COLO668 (cell line): ENCODE results near the gene PADI4.
"Not testable (repeated sequence)": the region's sequence is repeated elsewhere in the genome, so short reads cannot be mapped to it uniquely, and the experiment has no call there.

Source experiments
- DNase-seq: peaks from one replicate; lab custom pipeline; 2025; ENCODE audit not compliant: unreplicated experiment; lab: John Stamatoyannopoulos, UW

PADI4 gene

DNA sequence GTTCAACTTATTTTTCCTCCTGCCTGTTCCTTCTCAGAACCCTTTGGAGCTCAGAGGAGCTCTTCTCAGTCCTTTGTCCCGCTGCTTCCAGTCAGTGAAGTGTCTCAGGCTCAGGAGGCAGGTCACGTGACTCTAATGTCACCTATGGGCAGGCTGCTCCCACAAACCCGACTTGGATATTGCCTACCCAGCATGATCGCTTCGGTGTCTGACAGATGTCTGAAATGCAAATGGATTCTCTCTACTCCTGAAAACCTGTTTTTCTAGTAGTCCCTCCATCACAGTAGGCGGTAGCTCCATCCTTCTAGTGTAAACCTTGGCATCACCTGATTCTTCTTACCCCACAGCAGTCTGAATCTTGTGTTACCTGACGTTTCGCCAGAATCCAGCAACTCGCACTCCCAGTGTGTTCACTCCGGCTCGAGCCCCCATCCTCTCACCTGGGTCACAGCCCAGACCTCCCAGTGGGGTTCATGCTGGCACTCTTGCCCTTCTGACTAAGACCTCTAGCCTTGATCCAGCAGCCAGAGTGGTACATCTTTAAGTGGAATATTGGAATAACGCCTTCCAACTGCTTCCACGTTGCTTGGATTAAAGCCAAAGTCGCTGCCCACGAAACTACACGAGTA, 69.4 kb downstream of the PADI4 start:
- no peak for DNase-seq

DNA sequence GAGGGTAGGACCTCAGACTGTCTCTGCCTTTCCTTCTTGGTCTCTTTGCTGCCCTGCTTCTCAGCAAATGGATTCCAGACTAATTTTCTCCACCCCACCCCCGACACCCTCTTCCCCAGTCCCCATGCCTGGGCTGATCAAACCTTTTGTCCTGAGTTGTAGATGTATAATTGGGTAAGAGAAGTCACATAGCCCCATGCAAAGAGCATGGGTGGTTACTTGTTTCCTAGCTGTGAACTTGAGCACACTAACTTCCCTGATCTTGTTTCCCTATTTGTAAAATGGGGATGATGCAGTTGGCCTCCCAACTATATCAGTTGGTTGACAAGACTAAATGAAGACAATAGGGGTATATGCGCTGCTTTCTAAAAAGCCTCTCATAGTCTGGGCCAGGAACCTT, 73.2 kb downstream of the PADI4 start:
- DNase-seq: no peak

DNA sequence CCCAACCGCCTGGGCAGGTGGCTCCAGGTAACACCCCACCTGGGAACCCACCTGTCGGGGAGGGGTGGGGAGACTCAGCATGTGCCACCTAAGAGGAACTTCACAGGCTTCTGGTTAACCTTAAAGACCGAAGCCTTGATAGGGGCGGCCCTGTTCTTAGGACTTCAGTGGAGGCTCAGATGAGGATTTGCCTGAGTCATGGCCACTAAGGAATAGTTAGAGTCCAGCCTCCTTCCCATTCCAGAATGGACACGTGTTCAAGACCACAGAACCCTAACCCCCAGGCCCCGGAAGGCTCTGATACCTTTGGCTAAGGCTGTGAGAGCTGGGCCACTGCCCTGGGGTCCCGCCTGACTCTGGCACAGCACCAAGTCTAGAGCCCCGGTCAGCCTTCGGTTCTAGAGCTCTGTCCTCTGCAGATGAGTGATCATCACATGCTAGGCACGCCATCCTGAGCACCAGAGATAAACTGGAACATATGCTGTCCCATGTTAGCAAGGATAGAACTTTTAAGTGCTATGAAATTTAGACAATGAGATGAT, 84.3 kb downstream of the PADI4 start:
- DNase-seq: no peak

DNA sequence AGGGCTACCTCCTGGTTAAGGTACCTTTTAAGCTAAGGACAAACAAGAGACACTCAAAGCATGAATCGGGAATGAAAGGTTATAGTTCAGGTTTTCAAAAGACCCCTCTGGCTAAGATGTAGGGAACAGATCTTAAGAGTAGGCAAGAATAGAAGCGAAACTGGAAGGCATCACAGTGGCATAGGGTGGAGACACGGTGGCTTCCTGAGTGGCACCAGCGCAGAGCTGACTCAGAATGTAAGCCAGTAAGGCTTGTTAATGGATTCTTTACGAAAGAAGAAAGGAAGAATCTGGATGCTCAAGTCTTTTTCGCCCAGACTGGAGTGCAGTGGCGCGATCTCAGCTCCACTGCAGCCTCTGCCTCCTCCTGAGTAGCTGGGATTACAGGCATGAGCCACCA, 85.2 kb downstream of the PADI4 start:
- no peak for DNase-seq

DNA sequence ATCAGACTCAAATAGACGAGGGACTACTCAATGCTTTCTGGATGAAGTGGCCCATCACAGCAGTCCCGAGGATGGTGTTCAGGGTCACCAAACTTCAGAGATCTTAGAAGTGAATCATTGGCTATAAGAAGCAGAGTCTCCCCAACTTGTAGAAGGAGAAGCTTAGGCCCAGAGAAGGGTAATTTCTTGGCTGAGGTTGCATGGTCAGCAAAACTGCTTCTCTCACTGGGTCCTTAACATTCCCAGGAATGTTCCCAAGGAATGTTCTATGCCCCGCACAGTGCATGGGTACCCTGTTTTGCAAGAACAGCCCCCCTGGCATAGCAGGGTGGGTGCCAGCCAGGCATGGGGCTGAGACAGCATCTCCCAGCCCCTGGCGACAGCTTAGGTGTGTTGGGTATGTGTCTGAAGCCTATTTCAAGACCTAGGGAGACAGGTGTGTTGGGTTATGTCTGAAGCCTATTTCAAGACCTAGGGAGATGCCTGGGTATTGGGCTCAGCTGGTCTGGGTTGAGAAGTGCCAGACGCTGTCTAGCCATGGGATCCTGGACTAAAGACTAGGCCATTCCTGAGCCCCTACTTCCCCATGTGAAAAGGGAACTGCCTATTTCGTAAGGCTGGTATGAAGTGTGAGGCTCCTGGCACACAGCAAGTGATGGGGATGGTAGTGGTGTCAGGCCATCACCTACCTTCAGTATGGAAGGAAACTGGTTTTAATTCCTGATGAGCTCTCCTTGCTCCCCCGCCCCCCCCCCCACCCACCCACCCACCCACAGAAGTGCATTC, 90.1 kb downstream of the PADI4 start:
- no peak for DNase-seq

DNA sequence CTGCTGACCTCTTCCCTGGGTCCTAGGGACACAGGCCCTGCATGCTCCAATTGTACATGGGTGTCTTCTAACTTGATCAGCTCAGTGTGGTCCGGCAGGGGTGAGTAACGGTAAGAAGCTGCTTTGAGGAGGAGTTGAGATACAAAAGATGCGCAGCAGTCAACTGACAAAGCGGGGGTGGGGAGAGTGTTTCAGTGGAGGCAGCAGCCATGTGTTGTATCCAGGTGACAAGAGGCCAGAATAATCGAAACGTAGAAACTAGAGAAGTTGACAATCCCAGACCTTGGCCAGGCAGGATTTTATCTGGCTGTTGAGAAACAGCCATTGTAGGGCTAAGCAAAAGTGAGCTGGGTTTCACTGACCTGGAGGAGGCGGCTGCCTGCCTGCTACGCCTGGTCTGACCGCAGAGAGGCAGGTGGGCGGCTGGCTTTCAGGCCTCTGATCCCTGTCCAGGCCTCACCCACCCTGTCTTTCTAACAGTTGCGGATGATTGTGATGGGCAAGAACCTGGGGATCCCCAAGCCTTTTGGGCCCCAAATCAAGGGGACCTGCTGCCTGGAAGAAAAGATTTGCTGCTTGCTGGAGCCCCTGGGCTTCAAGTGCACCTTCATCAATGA, 92.8 kb downstream of the PADI4 start:
- DNase-seq: no peak

DNA sequence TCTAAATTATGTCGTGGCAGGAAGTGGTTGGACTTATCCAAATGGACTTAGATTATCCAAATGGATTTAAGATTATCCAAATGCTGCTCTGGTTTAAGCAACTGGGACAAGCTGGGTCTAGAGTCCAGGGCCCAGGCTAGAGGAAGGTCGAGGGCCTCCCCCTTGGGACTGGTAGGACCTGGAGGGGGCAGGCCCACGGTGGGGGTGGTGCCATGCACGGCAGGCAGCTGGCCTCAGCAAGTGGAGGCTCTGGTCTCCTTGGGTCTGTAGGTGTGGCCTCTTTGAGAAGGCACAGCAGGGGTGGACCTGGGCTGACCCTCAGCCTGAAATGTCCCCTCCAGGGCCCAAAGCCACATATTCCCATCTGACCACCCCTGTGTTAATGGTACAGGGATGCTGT, 93.8 kb downstream of the PADI4 start:
- no peak for DNase-seq

DNA sequence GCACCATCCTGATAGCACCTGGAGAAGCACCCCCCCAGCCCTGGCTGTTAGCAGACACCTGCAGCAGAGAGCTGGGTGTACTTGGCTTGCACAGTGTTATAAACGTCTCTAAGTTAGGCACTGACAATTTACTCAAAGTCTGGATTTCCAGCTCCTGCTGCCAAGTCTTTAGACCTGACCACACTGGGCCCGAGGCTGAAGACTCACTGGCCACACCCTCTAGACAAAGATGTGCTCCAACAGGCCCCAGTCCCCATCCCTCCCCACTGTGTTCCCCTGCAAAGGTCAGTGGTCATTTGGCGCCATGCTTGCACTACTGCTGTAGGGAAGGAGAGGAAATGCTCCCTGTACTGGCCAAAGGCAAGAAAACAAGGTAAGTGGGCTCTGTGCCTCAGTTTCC, 95.1 kb downstream of the PADI4 start:
- DNase-seq: no peak

DNA sequence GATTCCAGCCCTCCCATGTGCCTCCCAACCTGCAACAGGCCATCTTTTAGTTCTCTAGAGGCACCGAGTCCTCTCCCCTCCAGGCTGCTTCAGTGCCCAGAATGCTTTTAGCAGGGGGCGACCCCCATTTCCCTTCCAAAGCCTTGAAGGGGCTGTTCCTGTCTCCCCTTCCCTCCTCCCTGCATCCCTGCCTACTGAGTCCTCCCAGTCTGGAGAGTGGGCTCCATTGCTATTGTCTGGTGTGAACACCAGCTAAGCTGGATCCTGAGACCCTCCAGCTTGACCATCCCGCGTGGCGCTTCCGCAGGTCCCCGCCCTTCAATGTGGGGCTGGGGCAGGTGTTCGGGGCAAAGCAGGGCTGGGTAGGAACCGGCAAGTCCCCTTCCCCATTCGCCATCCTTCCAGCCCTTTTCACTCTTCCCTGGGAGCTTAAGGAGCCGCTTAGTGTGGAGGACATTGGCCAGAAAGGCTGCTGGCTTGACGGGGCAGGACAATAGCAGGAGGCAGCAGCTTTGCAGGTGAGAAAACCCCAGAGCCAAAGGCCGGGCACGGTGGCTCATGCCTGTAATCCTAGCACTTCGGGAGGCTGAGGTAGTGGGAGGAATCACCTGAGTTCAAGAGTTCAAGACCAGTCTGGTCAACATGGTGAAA, 96.2 kb downstream of the PADI4 start:
- no peak for DNase-seq

DNA sequence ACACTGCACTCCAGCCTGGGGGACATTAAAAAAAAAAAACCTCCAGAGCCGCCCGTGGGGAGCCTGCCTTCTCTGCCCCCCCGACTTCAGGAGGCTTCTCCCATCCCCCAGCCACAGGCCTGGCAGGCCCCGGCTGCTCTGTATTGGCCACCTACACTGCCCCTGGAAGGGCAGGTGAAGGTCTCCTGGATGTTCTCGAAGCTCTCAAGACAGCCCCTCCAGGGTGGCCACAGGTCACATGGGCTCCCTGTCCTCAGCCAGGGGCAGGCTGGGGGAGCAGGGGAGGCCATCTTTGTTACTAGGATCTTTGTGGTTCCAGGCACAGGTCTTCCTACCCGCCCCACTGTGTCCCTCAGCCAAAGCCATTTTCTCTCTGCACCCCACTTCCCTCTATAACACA, 96.8 kb downstream of the PADI4 start:
- no peak for DNase-seq

DNA sequence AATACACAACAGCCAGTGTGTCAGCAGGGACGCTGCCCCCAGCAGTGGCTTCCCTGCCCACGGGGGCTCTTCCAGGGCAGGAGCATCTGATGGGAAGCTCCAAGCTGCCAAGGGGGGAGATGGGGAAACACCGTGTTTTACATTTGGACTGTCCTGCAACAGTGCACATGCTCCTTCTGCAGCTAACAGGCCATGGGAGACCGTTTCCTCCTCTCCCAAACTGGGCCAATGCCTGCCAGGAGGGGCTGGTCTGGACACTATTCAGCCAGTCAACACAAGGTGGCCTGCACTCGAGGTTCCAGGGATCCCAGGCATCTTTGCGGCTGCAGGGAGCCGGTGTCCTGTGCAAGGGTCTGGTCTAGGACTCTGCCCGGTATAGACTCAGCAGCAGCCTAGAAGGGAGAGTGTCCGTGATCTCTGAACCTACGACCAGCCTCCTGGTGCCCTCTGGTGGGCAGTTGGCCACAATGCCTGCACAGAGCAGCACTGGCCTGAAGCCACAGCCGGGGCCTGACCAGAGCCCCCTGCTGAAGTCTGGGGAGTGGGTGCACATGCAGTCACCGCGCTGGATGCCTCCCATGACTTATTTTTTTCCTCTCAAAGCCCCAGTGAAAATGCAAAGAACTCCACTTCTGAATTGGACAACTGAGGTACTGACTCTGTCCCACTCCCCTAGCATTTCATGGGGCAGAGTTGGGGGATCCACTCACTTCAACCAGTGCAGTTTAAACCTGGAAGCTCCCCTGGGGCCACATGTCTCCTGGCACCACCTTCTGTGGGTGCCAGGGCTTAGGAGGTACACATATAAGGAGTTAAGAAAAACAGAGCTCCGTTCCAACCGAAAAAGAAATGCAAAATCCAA, 98.1 kb downstream of the PADI4 start:
- peak; percentile 60 for DNase-seq

DNA sequence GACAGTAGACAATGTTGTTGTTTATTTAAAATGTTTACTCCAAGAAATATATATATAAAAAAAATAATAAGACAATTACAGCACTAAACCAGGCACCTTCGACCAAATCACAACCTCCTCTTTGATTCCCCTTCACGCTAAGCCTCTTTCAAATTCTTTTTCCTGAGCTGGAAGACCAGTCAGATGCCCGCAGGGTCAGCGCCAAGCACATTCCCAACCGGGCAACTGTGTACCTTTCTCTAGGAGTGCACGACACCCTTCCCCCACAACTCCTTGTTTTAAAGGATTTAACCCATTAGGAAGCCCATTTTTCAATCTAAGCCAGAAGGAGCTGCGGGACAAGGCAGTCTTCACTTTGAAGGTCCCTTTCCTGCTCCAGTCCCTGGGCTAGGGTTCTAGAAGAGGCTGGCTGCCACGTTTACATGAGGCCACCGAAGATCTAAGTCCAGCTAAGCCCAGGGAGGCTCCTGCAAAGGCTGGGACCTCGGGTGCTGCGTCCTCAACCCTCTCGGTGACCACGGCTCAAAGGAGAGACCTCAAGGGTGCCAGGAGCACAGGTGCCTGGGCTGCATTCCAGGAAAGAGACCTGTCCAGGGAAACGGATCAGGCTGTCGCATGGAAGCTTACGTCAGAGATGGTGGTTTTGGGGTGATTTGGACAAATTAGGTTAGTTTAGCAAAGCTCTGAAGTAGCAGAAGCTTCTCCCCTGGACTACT, 98.9 kb downstream of the PADI4 start:
- not testable (repeated sequence) for DNase-seq

DNA sequence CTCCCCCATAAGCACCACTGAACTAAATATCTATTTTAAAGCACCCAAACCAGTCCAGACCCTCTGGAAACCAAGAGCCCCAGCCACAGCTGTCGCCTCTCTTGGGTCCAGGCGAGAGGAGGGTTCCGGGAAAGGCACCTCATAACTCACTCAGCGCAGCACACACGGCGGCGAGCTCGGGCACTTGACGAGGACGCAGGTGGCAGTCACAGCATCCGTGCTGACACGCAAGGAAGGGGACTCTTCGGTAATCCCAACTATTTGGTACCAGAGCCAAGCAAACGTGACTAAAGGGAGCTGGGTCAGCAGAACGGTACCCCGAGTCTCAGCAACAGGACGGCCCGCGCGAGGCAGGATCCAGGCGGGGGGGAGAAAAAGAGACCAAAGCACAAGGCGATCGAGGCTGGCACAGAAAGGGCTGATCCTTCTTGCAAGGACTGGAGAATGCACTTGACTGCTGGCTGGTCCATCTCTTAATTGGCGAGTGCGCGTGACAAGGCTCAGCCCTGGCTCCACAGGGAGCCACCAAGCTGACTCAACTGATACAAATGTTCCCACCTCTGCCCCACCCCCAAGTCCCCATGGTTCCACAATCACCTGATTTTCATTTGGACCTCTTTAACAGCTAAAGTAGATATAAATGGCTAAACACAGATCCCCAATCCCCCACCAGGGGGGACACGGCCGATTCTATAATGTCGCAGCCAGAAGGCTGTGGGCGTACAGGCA, 100.0 kb downstream of the PADI4 start:
- not testable (repeated sequence) for DNase-seq

DNA sequence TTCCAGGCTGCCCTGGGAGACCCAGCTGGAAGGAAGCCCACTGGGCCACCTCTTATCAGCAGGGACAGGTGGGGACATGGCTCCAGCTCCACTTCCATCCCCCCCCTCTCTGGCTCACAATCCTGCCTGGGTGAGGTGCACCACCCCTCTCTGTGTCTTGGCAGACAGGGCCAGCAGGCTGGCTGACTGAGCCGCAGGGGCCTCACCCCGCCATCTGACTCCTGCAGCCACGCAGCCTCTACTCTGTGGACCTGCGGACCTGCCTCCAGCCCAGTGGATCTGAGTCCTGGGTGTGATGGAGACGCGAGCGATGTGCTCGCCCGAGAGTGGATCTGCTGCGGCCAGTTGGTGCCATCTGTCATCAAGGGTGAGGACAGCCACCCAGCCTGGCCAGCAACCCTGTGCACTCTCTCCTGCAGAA, 101.4 kb downstream of the PADI4 start:
- no peak for DNase-seq

DNA sequence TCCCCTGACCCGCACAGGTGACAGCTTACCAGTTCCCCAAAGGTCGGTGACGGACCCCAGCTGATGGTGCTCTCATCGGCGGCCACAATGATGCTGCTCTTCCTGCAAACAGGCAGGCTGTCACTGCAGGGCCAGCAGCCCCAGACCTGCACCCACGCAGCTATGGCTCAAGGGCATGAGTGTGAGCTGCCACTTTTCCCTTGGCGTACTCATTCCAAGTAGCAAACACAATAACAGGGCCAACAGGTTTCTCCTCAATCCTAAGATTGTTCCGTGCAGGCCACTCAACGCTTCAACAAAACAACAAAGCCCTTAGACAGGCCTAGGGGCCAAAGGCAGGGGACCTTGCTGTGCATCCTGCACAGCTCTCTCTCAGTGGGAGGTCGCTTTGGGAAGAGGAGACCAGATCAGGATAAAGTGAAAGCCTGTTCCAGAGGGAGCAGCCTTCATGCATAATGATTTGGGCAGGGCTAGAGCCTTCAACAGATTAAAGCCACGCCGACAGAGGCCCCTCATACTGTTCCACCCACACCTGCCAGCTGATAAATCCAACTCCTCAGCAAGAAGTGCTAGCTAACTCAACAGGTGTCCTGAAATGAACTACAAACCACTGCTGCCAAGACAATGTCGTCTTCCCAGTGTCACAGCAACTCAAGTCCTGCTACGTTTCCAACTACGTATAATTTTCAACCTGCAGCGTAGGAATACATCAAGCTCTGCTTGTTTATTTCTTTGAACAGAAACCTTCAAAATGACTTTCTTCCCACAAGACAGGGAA, 104.3 kb downstream of the PADI4 start:
- DNase-seq: no peak
